Fibroblast of mammary gland (primary cell): ENCODE data around the gene GON4L.
"Not testable (repeated sequence)": the region's sequence is repeated elsewhere in the genome, so short reads cannot be mapped to it uniquely, and the experiment has no call there.

Source experiments
- DNase-seq: peaks from one replicate; pipeline ENCODE4 v3.0.0-alpha.2; 2010; ENCODE audit warnings: low read depth
- H3K4me3 ChIP-seq: 2 replicates; pipeline ENCODE4 v1.5.1; 2011; ENCODE audit warnings: low read depth, mild to moderate bottlenecking, low read length, moderate library complexity; ENCODE audit not compliant: control insufficient read depth
- CTCF ChIP-seq: conservative IDR thresholded peaks from 2 replicates; pipeline ENCODE4 v1.5.1; 2011; ENCODE audit warnings: low read depth, low read length, inconsistent platforms; ENCODE audit not compliant: control insufficient read depth, insufficient read depth

The GON4L gene

DNA sequence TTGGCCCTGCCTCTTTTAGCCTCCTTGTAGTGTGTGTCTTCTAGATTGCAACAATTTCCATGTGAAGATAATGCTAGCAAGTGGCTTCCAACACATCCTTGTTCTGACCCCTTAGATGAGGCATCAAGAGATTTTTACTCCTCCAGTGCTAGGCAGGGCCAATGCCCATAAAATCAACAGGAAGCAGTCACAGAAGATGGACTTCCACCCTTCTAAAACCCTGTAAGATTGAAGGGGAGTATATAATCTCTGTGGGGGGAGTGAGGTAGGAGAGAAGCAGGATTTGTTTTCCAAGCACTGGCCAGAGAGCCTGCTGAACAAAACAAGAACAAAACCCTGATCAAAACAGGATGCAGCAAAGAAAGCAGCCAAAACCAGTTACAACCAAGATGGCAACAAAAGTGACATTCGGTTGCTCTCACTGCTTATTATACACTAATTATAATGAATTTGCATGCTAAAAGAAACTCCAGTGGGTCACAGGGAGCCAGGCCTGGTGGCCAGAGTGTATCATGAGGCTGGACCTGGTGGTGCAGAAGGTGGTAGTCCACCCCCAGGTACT, 12.1 kb downstream of the GON4L start:
- no peak for TF ChIP-seq CTCF
- DNase-seq = no peak
- H3K4me3 ChIP-seq = no peak overlapping the region

DNA sequence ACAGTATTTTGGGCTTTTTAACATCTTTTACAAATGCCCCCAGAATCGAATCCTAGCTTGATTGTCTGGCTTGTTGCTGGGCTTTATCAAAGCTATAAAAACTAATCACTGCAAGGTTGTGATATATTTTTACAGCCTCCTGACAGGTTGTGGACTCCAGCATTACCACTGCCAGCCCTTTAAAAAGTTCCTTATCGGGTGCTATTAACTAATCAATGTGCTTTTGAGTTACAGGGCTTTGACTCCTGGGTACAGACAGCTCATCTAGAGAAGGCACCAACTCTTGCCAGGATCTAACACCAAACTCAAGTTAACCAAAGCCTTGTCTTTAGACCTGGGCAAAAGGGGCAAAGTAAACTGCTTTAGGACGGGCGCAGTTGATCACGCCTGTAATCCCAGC, 16.6 kb downstream of the GON4L start:
- TF ChIP-seq CTCF = no peak
- no peak overlapping the region for H3K4me3 ChIP-seq
- no peak for DNase-seq

- DNase-seq = no peak
- H3K4me3 ChIP-seq = no peak overlapping the region
- TF ChIP-seq CTCF = no peak
These were observed 21.5 kb downstream of the GON4L start for GRCh38 chr1:155835548-155835947.

GRCh38 chr1:155834927-155835399, 22.1 kb downstream of the GON4L start:
- not testable (repeated sequence) for DNase-seq, H3K4me3 ChIP-seq

DNA sequence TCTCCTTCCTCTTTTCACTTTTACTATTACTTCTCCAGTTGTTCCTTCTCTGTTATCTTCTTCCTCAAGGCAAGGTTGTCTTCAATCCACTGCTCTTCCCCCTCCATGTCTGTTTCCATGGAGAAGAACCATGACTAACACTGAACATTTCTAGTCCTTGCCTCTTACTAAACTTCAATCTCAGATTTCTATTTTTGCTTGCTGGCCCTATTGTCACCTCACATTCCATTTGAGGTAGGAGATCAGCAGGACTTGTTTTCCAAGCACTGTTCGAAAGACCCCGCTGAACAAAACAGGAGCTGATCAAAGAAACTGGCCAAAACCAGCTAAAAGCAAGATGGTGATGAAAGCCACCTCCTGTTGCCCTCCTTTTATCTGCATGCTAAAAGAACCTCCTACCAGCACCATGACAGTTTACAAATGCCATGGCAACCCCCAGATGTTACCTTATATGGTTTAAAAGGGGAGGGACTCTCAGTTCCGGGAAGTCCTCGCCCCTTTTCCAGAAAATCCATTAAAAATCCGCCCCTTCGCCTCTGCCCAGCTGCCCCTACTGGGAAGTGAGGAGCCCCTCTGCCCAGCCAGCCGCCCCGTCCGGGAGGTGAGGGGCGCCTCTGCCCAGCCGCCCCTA, 22.6 kb downstream of the GON4L start:
- DNase-seq = peak; percentile 41
- no peak overlapping the region for H3K4me3 ChIP-seq
- TF ChIP-seq CTCF = no peak

- H3K4me3 ChIP-seq = no peak overlapping the region
- no peak for DNase-seq
- TF ChIP-seq CTCF = no peak
These were observed 23.2 kb downstream of the GON4L start for GRCh38 chr1:155833665-155834295.

DNA sequence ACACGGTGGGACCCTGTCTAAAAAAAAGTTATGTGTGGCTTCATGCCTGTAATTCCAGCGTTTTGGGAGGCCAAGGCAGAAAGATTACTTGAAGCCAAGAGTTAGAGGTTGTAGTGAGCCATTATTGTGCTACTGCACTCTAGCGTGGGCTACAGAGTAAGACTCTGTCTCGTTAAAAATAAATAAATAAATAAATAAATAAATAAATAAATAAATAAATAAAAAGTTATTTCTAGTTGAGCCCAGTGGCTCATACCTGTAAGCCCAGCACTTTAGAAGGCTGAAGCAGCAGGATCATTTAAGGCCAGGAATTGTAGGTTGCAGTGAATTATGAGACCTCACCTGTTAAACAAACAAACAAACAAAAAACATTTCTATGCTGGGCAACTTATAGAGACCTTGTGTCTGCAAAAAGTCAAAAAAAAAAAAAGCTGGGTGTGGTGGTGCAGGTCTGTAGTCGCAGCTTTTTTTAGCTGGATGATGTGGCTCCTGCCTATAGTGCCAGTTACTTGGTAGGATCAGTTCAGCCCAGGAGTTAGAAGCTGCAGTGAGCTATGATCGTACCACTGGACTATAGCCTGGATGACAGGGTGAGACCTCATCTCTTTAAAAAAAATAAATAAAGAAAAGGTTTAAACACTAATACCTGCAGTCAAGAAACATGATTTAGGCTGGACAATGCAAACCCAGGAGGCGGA, 25.6 kb downstream of the GON4L start:
- no peak for TF ChIP-seq CTCF
- DNase-seq = no peak
- H3K4me3 ChIP-seq = no peak overlapping the region
